Ascending aorta (tissue), 2 donors: ENCODE data around the gene CLDN20. TPM values are rescaled to one million over a fixed set of nuclear protein-coding genes. Genes with fewer than 3 reads are reported as not detected.
A peak's percentile ranks its signal among the peaks of the same experiment; 100 is the strongest.
"Not testable (repeated sequence)": the region's sequence is repeated elsewhere in the genome, so short reads cannot be mapped to it uniquely, and the experiment has no call there.

Source experiments
- DNase-seq, 2 donors: peaks; one replicate each; pipeline ENCODE4 v3.0.0-alpha.2; 2019; ENCODE audit warnings: low spot score in 2 of 2
- H3K27ac ChIP-seq, 2 donors: fragments of 200-600 bp; sonication (generic); one replicate each; pipeline ENCODE4 v1.5.1; 2016 to 2017; ENCODE audit warnings: mild to moderate bottlenecking in 1 of 2
- H3K27me3 ChIP-seq: fragments of 200-600 bp; sonication (generic); one replicate; pipeline ENCODE4 v1.5.1; 2017
- H3K36me3 ChIP-seq, 2 donors: fragments of 200-600 bp; sonication (generic); one replicate each; pipeline ENCODE4 v1.5.1; 2016
- H3K4me1 ChIP-seq, 2 donors: fragments of 200-600 bp; sonication (generic); one replicate each; pipeline ENCODE4 v1.5.1; 2016 to 2017; ENCODE audit warnings: mild to moderate bottlenecking in 1 of 2
- H3K4me3 ChIP-seq, 2 donors: fragments of 200-600 bp; sonication (generic); one replicate each; pipeline ENCODE4 v1.5.1; 2016 to 2017; ENCODE audit warnings: mild to moderate bottlenecking in 1 of 2
- H3K9me3 ChIP-seq, 2 donors: fragments of 200-600 bp; sonication (generic); one replicate each; pipeline ENCODE4 v1.5.1; 2016
- intact Hi-C: fragments of 100-400 bp; cut with DNase I; formaldehyde crosslinking; loops from one replicate; pipeline ENCODE4 v1.15.1; 2023
- total RNA-seq: library from RNA; depleted of rRNA; stranded (reverse); fragments of >200 nt; gene quantifications from one replicate; pipeline ENCODE4 v1.1.0, GENCODE V29; 2016
- TF ChIP-seq, protein P1 (sequence below), 3 experiments: fragments of 200-600 bp in 2 of 3; fragments of 450-650 bp in 1 of 3; sonication (generic) in 2 of 3; IDR thresholded peaks; one replicate each; pipeline ENCODE4 v1.5.1; 2016 to 2019; ENCODE audit warnings: antibody characterized with exemption in 3 of 3, mild to moderate bottlenecking in 1 of 3, moderate library complexity in 1 of 3

CLDN20 gene
- total RNA-seq, 1 donor from 2014 or later, result not detected

DNA sequence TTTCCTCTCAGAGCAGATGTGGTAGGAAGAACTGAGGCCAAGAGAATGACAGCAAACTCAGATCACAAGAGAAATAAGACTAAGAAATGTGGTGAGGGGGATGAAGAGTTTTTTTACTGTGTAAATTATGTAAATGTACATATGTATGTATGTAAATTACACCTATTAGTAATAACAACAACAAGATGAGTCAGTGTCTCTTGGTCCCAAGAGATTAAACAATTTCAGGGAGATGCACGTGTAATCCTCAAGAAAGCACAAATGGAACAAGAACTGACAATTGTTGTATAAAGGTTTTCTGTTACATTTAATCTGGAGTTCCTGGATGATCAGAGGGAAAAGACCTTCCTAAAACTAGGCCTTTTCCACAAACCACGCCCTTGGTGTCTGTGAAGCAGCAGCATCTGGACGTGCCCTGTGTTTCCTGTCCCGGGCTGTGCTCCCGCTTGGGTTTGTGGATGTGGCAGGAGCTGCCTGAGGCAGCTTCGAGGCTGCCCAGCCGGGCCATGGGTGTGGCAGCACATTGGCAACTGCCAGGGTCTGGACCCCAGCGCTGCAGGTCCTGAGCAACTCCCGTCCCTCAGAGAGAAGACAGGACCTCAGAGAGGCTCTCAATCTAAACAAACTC lies 994 bp downstream of the CLDN20 start:
- peaks cover 0 to 3% of the 10 kb centered on the region in 2 donors for H3K4me1 ChIP-seq

DNA sequence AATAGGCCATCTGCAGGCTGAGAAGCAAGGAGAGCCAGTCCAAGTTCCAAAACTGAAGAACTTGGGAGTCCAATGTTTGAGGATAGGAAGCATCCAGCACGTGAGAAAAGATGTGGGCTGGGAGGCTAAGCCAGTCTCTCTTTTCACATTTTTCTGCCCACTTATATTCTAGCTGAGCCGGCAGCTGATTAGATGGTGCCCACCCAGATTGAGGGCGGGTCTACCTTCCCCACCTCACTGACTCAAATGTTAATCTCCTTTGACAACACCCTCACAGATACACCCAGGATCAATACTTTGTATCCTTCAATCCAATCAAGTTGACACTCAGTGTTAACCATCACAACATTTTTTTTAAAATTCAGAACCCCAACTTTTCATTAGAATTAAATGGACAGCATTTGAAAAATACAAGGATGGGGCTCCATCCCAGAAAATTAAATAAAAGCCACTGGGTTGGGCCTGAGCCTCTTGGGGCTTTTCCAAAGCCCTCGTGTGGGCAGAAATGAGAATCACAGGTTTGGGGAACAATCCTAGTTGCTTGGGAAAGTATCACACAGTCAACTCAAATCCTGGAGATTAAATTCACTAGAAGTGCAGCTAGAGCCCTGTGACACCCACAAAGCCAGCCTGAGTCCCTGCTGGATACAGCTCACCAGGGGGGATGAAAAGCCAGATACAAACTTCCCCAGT lies 2.2 kb downstream of the CLDN20 start:
- intact Hi-C loops, result no loop called here
- H3K9me3 ChIP-seq, result no peaks in the 10 kb centered on the region
- no peak for DNase-seq
- peaks cover 0 to 3% of the 10 kb centered on the region in 2 donors for H3K4me1 ChIP-seq
- H3K36me3 ChIP-seq, result peaks cover 0 to 2% of the 10 kb centered on the region in 2 donors
- H3K4me3 ChIP-seq, result no peak overlapping the region
- TF ChIP-seq, protein P1, sequence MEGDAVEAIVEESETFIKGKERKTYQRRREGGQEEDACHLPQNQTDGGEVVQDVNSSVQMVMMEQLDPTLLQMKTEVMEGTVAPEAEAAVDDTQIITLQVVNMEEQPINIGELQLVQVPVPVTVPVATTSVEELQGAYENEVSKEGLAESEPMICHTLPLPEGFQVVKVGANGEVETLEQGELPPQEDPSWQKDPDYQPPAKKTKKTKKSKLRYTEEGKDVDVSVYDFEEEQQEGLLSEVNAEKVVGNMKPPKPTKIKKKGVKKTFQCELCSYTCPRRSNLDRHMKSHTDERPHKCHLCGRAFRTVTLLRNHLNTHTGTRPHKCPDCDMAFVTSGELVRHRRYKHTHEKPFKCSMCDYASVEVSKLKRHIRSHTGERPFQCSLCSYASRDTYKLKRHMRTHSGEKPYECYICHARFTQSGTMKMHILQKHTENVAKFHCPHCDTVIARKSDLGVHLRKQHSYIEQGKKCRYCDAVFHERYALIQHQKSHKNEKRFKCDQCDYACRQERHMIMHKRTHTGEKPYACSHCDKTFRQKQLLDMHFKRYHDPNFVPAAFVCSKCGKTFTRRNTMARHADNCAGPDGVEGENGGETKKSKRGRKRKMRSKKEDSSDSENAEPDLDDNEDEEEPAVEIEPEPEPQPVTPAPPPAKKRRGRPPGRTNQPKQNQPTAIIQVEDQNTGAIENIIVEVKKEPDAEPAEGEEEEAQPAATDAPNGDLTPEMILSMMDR (IDR thresholded peaks at IDR 0.05), result no peak
- no peak overlapping the region for H3K27ac ChIP-seq
- H3K27me3 ChIP-seq, result no peaks in the 10 kb centered on the region

More for the DNA sequence above, 994 bp downstream of the CLDN20 start:
- H3K36me3 ChIP-seq, result peaks cover 3 to 6% of the 10 kb centered on the region in 2 donors
- no peaks in the 10 kb centered on the region for H3K27me3 ChIP-seq
- DNase-seq, result no peak
- H3K27ac ChIP-seq, result no peak overlapping the region
- no peak overlapping the region for H3K4me3 ChIP-seq
- TF ChIP-seq, protein P1 (IDR thresholded peaks at IDR 0.05), result no peak
- no peaks in the 10 kb centered on the region for H3K9me3 ChIP-seq
- intact Hi-C loops, result no loop called here

DNA sequence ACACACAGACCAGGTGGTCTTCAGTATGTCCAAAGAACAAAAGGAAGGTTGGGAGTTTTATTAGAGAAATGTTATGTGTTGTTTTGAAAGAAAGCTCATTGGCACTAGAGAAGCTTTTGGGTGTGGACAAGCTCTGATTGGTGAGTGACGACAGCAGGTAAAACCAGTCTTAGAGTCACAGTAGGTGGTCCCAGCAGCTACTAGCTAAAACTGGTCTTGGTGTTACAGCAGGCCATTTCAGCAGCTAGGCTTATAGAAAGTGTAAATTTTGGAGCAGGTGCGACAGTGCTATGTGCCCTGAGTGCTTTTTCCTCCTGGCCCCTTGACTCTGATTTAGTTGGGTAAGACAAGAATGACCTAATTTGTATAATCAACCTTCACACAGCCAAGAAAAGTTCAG lies 3.6 kb downstream of the CLDN20 start:
- Histone ChIP-seq H3K27me3 (no peaks in the 10 kb centered on the region), H3K4me3 (no peak overlapping the region), H3K4me1 (peaks cover 0 to 6% of the 10 kb centered on the region in 2 donors), H3K36me3 (peaks cover 0 to 2% of the 10 kb centered on the region in 2 donors), H3K9me3 (no peaks in the 10 kb centered on the region), H3K27ac (peak overlapping the region in 1 of 2 donors; percentile 9)
- TF ChIP-seq, protein P1 (IDR thresholded peaks at IDR 0.05), result no peak
- intact Hi-C loops, result no loop called here
- no peak for DNase-seq

DNA sequence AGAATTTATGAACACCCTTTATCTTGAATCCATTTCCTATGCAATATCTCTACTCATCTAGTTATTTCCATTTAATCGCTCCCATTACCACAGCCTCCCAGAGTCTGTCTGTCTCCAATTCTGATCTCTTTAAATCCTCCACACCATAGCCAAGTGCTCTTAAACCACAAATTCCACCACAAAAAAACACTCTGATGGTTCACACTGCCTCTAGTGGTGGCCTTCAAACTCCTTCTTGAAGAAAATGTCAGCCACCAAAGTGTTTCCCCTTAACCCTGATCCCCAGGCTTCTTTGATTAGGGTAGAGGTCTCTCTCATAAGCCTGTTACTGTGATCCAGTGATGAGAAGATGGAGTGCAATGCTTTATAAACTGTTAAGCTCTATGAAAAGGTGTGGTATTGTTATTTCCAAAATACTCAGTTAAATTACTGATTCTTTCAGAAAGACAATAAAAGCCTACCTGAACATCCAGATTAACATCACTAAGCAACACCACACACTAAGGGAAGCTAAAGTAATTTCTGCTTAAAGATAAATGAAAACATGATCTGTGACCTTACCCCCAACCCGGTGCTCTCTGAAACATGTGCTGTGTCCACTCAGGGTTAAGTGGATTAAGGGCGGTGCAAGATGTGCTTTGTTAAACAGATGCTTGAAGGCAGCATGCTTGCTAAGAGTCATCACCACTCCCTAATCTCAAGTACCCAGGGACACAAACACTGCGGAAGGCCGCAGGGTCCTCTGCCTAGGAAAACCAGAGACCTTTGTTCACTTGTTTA lies 4.5 kb downstream of the CLDN20 start:
- not testable (repeated sequence) for H3K27me3 ChIP-seq

DNA sequence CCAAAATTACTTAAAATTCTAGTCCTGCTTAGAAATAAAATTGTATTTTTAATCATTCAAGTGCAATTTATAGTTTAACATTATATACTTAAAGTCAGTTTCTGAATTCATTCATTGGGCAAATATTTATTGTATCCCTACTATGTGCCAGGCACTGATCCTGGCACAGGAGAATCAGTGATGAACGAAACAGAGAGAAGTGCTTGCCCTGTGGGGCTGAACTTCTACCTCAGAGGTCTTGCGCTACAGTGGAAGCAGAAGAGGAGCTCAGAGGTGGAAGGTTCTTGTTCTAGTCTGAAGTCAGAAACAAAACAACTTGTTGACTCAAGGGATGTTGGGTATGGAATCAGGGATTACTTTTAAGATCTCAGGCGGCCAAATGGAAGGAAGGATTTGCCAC lies 6.0 kb downstream of the CLDN20 start:
- Histone ChIP-seq H3K9me3 (no peaks in the 10 kb centered on the region), H3K4me3 (no peak overlapping the region), H3K36me3 (peaks cover 0 to 2% of the 10 kb centered on the region in 2 donors), H3K27ac (no peak overlapping the region), H3K27me3 (no peaks in the 10 kb centered on the region), H3K4me1 (peaks cover 3 to 24% of the 10 kb centered on the region in 2 donors)
- TF ChIP-seq, protein P1 (IDR thresholded peaks at IDR 0.05), result no peak
- intact Hi-C loops, result no loop called here
- DNase-seq, result no peak

More for the DNA sequence above, 4.5 kb downstream of the CLDN20 start:
- H3K9me3 ChIP-seq, H3K36me3 ChIP-seq, H3K27ac ChIP-seq, H3K4me3 ChIP-seq, DNase-seq, intact Hi-C loops: not testable (repeated sequence)
- TF ChIP-seq, protein P1 (IDR thresholded peaks at IDR 0.05), result peak in 1 of 3 experiments; percentile 29
- peaks cover 0 to 15% of the 10 kb centered on the region in 2 donors for H3K4me1 ChIP-seq
